Keratinocyte (primary cell): ENCODE results near the gene NSUN2. TPM values are rescaled to one million over a fixed set of nuclear protein-coding genes. Genes with fewer than 3 reads are reported as not detected.

Source experiments
- DNase-seq: peaks from one replicate; pipeline ENCODE4 v3.0.0-alpha.2; 2011; ENCODE audit warnings: low read depth, missing footprints, low spot score
- FAIRE-seq: peaks from 2 replicates; lab custom pipeline; 2011; peaks lifted over from hg19 to GRCh38; lab: Jason Lieb, UNC
- H2AFZ ChIP-seq: 2 replicates; pipeline ENCODE4 v1.6.0; 2012; ENCODE audit warnings: low read length, control low read depth, inconsistent platforms; ENCODE audit not compliant: control insufficient read depth
- H3K27ac ChIP-seq: 2 replicates; pipeline ENCODE4 v1.5.1; 2011; ENCODE audit warnings: low read length; ENCODE audit not compliant: control insufficient read depth, insufficient read depth
- H3K27me3 ChIP-seq: 3 replicates; pipeline ENCODE4 v1.6.0; 2011; ENCODE audit warnings: low read length; ENCODE audit not compliant: control insufficient read depth, insufficient read depth; ENCODE audit errors: extremely low read depth
- H3K36me3 ChIP-seq, 2 experiments: 2 replicates in 1 of 2; 3 replicates in 1 of 2; pipeline ENCODE4 v1.5.1; 2011; ENCODE audit warnings: low read length in 2 of 2, mild to moderate bottlenecking in 1 of 2; ENCODE audit not compliant: control insufficient read depth in 2 of 2, insufficient read depth in 2 of 2; ENCODE audit errors: extremely low read depth in 1 of 2
- H3K4me1 ChIP-seq: 3 replicates; pipeline ENCODE4 v1.5.1; 2011; ENCODE audit warnings: low read length; ENCODE audit not compliant: control insufficient read depth, insufficient read depth; ENCODE audit errors: extremely low read depth
- H3K4me2 ChIP-seq: 3 replicates; pipeline ENCODE4 v1.6.0; 2011; ENCODE audit warnings: low read depth, low read length; ENCODE audit not compliant: control insufficient read depth, insufficient read depth; ENCODE audit errors: extremely low read depth
- H3K4me3 ChIP-seq, 3 experiments: fragments of 200-600 bp in 1 of 3; sonication (generic) in 1 of 3; 2 replicates in 2 of 3; 3 replicates in 1 of 3; pipeline ENCODE4 v1.5.1; 2011 to 2016; ENCODE audit warnings: low read length in 3 of 3, mild to moderate bottlenecking in 3 of 3, control low read depth in 2 of 3, inconsistent platforms in 1 of 3, low read depth in 1 of 3, mixed read lengths in 1 of 3, mixed run types in 1 of 3, moderate library complexity in 1 of 3; ENCODE audit not compliant: control insufficient read depth in 2 of 3, insufficient read depth in 2 of 3; ENCODE audit errors: extremely low read depth in 1 of 3
- H3K79me2 ChIP-seq: 2 replicates; pipeline ENCODE4 v1.6.0; 2012; ENCODE audit warnings: low read length; ENCODE audit not compliant: control insufficient read depth, insufficient read depth
- H3K9ac ChIP-seq: 3 replicates; pipeline ENCODE4 v1.6.0; 2011; ENCODE audit warnings: low read length; ENCODE audit not compliant: control insufficient read depth, insufficient read depth; ENCODE audit errors: extremely low read depth
- H3K9me1 ChIP-seq: 3 replicates; pipeline ENCODE4 v1.6.0; 2011; ENCODE audit warnings: low read length; ENCODE audit not compliant: control insufficient read depth, insufficient read depth; ENCODE audit errors: extremely low read depth
- H3K9me3 ChIP-seq: 2 replicates; pipeline ENCODE4 v1.5.1; 2012; ENCODE audit warnings: low read depth, low read length; ENCODE audit not compliant: control insufficient read depth
- H4K20me1 ChIP-seq: 3 replicates; pipeline ENCODE4 v1.6.0; 2011; ENCODE audit warnings: low read length; ENCODE audit not compliant: control insufficient read depth, insufficient read depth; ENCODE audit errors: extremely low read depth
- CTCF ChIP-seq, 3 experiments: IDR thresholded peaks in 1 of 3; conservative IDR thresholded peaks in 1 of 3; optimal IDR thresholded peaks in 1 of 3; 2 replicates in 2 of 3; 3 replicates in 1 of 3; pipeline versions ENCODE3 to v1.5.1; 2011; ENCODE audit warnings: low read length in 3 of 3, mild to moderate bottlenecking in 3 of 3, moderate library complexity in 2 of 3, control low read depth in 1 of 3, inconsistent platforms in 1 of 3; ENCODE audit not compliant: insufficient read depth in 2 of 3; ENCODE audit errors: extremely low read depth in 1 of 3
- EZH2 ChIP-seq: IDR thresholded peaks from one replicate; pipeline ENCODE4 v1.6.1; 2012; ENCODE audit warnings: inconsistent platforms, mild to moderate bottlenecking, low read length, moderate library complexity
- dilution Hi-C: fragments of 300-500 bp; cut with MboI; formaldehyde crosslinking; loops from one replicate; pipeline ENCODE4 v1.7.0; 2020; ENCODE audit warnings: low sequenced_read_pairs; ENCODE audit not compliant: extremely low pct_ligation_motif_present
- polyA plus RNA-seq, 5 experiments: library from polyadenylated mRNA; depleted of rRNA in 3 of 5; stranded (reverse) in 3 of 5; stranded (forward) in 1 of 5; unstranded in 1 of 5; fragments of >200 nt; gene quantifications; 1 replicate in 1 of 5; 2 replicates in 3 of 5; 3 replicates in 1 of 5; pipeline versions ENCODE4 v1.2.1 to v1.2.3, GENCODE V29; 2011 to 2012; ENCODE audit warnings: missing spikeins in 2 of 5, low read depth in 1 of 5, low replicate concordance in 1 of 5

The NSUN2 gene
- polyA plus RNA-seq, 1 donor (not counting 4 experiments of a cell fraction or from before 2014, with no cell fraction given), result 91.2 TPM

- Histone ChIP-seq H3K4me3 (no peak overlapping the region), H2AFZ (no peak overlapping the region), H3K4me1 (no peaks in the 10 kb centered on the region), H3K9ac (no peak overlapping the region), H3K79me2 (peaks cover 9% of the 10 kb centered on the region), H3K9me3 (no peaks in the 10 kb centered on the region), H3K27me3 (no peaks in the 10 kb centered on the region), H3K4me2 (no peak overlapping the region), H4K20me1 (peaks cover 2% of the 10 kb centered on the region), H3K27ac (no peak overlapping the region), H3K36me3 (peaks cover 41 to 44% of the 10 kb centered on the region in 2 experiments), H3K9me1 (no peaks in the 10 kb centered on the region)
- TF ChIP-seq EZH2 (no peak), CTCF (optimal IDR thresholded peaks at IDR 0.05 in 1 of 3, IDR thresholded peaks at IDR 0.05 in 1 of 3, conservative IDR thresholded peaks at IDR 0.05 in 1 of 3; ENCODE audit: extremely low read depth in 1 of 3, insufficient read depth in 2 of 3, low read length in 3 of 3) (no peak)
- dilution Hi-C loops, result no loop called here
- FAIRE-seq (no peak), DNase-seq (no peak)
Measured at GRCh38 chr5:6604946-6605345, 27.9 kb downstream of the NSUN2 start.

- no peak overlapping the region for H2AFZ ChIP-seq
- H3K9me1 ChIP-seq, result no peaks in the 10 kb centered on the region
- peaks cover 40 to 46% of the 10 kb centered on the region in 2 experiments for H3K36me3 ChIP-seq
- no peak overlapping the region for H3K4me2 ChIP-seq
- H3K9ac ChIP-seq, result no peak overlapping the region
- dilution Hi-C loops, result no loop called here
- no peak for TF ChIP-seq CTCF (optimal IDR thresholded peaks at IDR 0.05 in 1 of 3, IDR thresholded peaks at IDR 0.05 in 1 of 3, conservative IDR thresholded peaks at IDR 0.05 in 1 of 3; ENCODE audit: extremely low read depth in 1 of 3, insufficient read depth in 2 of 3, low read length in 3 of 3)
- TF ChIP-seq EZH2, result no peak
- no peak overlapping the region for H3K4me3 ChIP-seq
- H4K20me1 ChIP-seq, result peaks cover 2% of the 10 kb centered on the region
- no peak for FAIRE-seq
- DNase-seq, result no peak
- peaks cover 6% of the 10 kb centered on the region for H3K79me2 ChIP-seq
- H3K27ac ChIP-seq, result no peak overlapping the region
- no peaks in the 10 kb centered on the region for H3K4me1 ChIP-seq
- H3K9me3 ChIP-seq, result no peaks in the 10 kb centered on the region
- H3K27me3 ChIP-seq, result no peaks in the 10 kb centered on the region
Measured at GRCh38 chr5:6604341-6604740, 28.5 kb downstream of the NSUN2 start.
